OCI-LY7 (cell line): Measurements from ENCODE around the gene THSD7A.

Experiments
- EZH2phosphoT487 ChIP-seq: fragments of 200-600 bp; sonication (generic); IDR thresholded peaks from 2 replicates; pipeline ENCODE4 v1.6.1; 2018; ENCODE audit warnings: low read depth, borderline replicate concordance, mild to moderate bottlenecking, mixed run types, antibody characterized with exemption, low read length, moderate library complexity, mixed read lengths
- TF ChIP-seq, protein P1 (sequence below): fragments of 200-600 bp; sonication (generic); conservative IDR thresholded peaks from 2 replicates; pipeline ENCODE4 v1.5.1; 2014; ENCODE audit warnings: mild to moderate bottlenecking, antibody characterized with exemption, low read length, moderate library complexity, mixed read lengths

DNA sequence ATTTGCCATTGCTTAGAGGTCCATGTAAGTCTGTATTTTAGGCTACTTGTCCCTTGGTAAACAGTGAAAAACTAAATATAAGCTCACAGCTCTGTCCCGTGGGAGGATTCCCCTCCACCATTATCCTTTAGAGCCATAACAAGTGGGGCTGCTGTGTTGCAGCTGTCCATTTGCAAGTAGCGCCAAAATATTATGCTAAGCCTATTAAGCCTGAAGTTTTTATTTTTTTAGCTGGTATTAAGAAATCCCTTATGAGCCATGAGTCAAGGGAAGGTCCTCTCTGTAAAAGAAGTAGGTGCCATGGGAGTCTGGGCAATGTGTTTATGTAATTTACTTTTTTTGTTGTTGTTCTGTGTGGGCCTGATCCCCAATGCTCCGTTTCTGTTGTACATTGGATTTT is 183.9 kb downstream of the THSD7A start:
- TF ChIP-seq, protein P1, sequence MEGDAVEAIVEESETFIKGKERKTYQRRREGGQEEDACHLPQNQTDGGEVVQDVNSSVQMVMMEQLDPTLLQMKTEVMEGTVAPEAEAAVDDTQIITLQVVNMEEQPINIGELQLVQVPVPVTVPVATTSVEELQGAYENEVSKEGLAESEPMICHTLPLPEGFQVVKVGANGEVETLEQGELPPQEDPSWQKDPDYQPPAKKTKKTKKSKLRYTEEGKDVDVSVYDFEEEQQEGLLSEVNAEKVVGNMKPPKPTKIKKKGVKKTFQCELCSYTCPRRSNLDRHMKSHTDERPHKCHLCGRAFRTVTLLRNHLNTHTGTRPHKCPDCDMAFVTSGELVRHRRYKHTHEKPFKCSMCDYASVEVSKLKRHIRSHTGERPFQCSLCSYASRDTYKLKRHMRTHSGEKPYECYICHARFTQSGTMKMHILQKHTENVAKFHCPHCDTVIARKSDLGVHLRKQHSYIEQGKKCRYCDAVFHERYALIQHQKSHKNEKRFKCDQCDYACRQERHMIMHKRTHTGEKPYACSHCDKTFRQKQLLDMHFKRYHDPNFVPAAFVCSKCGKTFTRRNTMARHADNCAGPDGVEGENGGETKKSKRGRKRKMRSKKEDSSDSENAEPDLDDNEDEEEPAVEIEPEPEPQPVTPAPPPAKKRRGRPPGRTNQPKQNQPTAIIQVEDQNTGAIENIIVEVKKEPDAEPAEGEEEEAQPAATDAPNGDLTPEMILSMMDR: no peak
- no peak for TF ChIP-seq EZH2phosphoT487
